IPS DF 19.7 (cell line): Measurements from ENCODE around the gene RPGRIP1.
"Not testable (repeated sequence)": the region's sequence is repeated elsewhere in the genome, so short reads cannot be mapped to it uniquely, and the experiment has no call there.

Source experiments
- DNase-seq: peaks from one replicate; pipeline ENCODE4 v3.0.0-alpha.2; 2013; ENCODE audit warnings: low read depth, low spot score

RPGRIP1 gene

GRCh38 chr14:21279783-21280182, at the start of gene RPGRIP1:
Gene RPGRIP1, plus strand, starts transcription at chr14:21280083. Its CDS starts 7,894 bp downstream, at chr14:21287977.
- no peak for DNase-seq

- DNase-seq, result no peak
These were observed 48.7 kb upstream of the RPGRIP1 start for GRCh38 chr14:21231020-21231652.

- DNase-seq, result peak; percentile 15
These were observed 46.3 kb upstream of the RPGRIP1 start for GRCh38 chr14:21233457-21234076.

DNA sequence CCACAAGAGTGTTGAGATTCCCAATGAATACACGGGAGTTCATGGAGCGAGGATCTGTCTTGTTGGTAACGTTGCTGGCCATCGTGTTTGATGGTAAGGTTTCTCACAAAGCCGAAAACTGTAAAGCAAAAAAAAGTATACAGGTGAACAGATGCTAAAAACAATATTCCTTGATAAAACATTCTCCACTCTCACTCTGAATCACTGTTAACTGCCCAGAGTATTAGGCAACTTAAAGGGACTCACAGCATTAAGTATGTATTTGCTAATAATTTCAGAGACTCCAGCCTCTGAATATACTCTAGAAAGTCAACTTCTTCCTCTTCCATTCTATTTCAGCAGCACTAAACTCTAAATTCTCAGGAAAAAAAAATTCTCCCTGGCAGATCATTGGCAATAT, 45.8 kb upstream of the RPGRIP1 start:
- DNase-seq, result no peak

DNA sequence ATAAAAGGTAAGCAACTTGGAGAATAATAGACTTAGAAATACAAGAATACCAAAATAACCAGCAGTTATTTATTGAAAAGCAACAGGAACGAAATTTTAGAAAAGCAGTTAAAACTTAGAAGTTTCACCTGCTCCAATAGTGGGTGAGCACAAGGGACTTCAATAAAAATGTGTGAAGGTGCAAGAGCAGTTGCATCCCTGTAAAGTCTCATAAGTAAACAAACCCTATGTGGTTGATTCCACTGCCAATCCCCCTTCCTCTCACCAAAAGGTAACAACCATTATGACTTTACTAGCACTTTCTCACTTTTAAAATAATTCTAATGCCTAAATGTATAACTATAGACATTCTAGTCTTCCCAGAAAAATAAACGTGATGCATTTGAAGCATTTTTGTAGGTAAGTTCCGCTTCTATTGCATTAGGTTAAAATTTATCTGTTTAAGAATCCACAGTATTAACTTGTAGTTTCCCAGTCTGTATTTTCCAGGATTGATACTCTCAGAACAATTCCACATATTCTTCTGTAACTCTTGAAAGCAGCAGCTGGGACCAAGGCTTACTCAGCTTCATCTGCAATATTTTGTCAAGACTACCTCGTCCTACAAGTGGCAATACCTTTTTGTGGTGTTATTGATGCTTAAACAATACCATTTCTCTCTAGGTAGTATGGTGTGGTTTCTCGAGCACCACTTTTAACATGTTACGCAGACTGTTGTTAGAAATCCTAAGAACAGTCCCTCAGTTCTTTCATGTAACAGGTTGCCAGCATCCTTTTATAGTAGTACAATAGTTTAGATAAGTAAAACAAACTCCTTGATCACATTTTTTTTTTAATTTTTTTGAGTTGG, 42.7 kb upstream of the RPGRIP1 start:
- DNase-seq, result no peak

GRCh38 chr14:21238823-21239518, 40.9 kb upstream of the RPGRIP1 start:
- no peak for DNase-seq

GRCh38 chr14:21240417-21240816, 39.5 kb upstream of the RPGRIP1 start:
- DNase-seq, result no peak

- no peak for DNase-seq
These were observed 38.6 kb upstream of the RPGRIP1 start for GRCh38 chr14:21241218-21241819.

DNA sequence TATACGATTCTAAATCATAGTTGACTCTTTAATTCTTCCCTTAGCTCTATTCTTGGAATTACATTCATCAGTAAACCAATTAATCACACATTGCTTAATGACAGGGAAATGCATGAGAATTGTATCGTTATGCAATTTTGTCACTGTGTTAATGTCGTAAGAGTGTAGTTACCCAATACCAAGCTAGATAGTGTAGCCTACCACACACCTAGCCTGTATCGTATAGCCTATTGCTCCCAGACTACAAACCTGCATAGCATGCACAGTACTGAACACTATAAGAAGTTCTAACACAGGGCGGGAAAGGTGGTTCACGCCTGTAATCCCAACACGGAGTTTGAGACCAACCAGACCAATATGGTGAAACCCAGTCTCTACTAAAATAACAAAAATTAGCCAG, 35.3 kb upstream of the RPGRIP1 start:
- no peak for DNase-seq

GRCh38 chr14:21245813-21246212, 34.1 kb upstream of the RPGRIP1 start:
- no peak for DNase-seq

DNA sequence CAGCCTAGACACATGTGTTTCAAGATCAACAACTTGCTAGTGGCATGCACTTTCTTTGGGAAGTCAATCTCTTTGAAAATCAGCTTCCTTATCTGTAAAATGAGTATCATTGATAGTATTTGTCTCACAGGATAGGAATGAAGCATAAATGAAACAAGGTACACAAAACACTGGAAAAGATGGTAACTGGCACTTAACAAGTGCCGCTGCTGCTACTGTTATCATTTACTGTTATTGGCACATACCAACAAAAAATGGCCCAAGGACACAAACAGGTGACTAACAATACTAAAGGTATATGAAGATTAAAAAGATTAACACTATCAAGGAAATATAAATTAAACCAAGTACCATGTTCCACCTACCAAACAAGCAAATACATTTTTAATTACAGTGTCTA, 31.5 kb upstream of the RPGRIP1 start:
- no peak for DNase-seq

DNA sequence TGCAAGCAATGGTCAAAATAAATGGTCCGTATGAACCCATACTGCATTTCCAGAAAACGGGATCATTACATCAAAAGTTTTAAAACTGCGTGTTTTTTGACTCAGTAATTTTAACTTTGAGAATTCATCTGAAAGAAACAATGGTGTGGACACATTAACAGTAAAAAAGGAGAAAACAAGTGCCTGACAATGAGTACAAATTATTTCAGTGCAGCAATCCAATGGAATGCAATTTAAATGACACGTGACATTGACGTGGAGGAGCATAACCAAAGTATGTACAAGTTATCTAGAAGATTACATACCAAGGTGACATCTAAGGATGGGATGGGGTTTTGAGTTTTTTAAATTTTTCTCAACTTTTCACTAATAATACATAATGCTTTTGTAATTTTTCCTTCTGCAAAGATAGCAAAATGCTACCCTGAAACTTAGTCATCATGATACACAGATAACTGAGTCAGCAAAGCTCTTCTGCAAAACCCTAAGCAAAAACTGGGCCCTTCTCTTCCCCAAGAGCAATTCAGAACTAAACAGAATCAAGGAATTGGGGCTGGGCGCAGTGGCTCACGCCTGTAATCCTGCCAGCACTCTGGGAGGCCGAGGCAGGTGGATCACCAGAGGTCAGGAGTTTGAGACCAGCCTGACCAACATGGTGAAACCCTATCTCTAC, 31.0 kb upstream of the RPGRIP1 start:
- no peak for DNase-seq

- no peak for DNase-seq
These were observed 28.7 kb upstream of the RPGRIP1 start for GRCh38 chr14:21251215-21251614.

- DNase-seq, result no peak
These were observed 27.7 kb upstream of the RPGRIP1 start for GRCh38 chr14:21252149-21252548.

GRCh38 chr14:21255385-21256101, 24.3 kb upstream of the RPGRIP1 start:
- no peak for DNase-seq

DNA sequence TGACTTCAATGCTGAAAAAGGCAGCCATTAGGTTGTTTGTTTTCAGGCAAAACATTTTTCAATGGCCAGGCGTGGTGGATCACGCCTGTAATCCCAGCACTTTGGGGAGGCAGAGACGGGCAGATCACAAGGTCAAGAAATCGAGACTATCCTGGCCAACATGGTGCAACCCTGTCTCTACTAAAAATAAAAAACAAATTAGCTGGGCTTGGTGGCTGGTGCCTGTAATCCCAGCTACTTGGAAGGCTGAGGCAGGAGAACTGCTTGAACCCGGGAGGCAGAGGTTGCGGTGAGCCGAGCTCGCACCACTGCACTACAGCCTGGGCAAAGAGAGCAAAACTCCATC, 23.8 kb upstream of the RPGRIP1 start:
- DNase-seq, result not testable (repeated sequence)

DNA sequence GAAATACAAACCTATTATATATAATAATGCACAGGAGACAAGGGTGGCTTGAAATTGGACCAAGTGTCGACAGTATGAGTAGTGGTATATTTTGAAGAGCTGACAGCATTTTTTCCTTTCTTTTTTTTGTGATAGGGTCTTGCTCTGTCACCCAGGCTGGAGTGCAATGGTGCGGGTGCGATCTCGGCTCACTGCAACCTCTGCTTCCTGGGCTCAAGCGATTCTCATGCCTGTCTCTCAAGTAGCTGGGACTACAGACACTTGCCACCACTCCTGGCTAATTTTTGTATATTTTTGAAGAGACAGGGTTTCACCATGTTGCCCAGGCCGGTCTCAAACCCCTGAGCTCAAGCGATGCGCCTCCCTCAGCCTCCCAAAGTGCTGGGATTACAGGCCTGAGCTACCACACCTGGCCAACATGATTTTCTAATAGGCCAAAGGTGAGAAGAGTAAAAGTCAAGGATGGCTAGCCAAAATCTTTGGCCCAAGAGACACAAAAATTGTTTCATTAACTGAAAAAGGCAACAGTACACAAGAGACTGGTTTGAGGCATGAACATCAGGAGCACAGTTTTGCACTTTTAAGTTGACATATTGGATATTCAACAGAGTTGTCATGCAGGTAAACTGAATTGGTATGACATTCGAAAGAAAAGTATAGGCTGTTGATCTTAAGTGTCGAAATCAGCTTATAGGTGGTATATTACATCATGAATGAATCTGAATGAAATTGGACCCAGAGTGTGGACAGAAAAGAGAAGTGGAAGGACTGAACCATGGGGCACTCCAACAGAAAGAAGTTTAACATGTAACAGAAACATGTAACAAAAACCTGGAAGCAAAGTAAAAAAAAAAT, 23.1 kb upstream of the RPGRIP1 start:
- no peak for DNase-seq

DNA sequence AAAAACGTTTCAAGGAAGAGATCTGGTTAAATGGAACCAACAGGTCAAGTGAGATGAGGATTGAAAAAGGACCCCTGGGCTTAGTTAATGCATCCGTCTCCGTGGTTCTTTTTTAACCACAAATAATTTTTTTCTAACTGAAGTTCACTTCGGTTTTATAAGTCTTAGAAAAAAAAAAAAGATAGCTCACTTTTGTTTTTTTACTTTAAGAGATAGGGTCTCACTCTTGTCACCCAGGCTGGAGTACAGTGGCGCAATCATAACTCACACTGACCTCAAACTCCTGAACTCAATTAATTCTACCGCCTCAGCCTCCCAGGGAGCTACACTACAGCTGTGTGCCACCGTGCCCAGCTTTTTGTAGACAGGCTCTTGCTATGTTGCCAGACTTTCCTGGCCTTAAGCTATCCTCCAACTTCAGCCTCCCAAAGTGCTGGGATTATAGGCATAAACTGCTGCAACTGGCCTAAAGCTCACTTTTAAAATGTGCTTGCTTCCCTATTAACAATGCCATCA, 22.4 kb upstream of the RPGRIP1 start:
- no peak for DNase-seq
